ENCODE data around the gene ARHGAP25. TPM values are rescaled to one million over a fixed set of nuclear protein-coding genes. Genes with fewer than 3 reads are reported as not detected.

ARHGAP25 gene
- total RNA-seq, 3 donors from 2014 or later, result 3.1 to 8.8 (median 8.2) TPM

- Histone ChIP-seq H3K9me3 (no peaks in the 10 kb centered on the region), H3K4me3 (no peak overlapping the region), H3K36me3 (ENCODE audit: low read depth) (no peaks in the 10 kb centered on the region), H3K4me1 (ENCODE audit: low read depth) (no peaks in the 10 kb centered on the region)
- intact Hi-C loops (cut with DNase I, micrococcal nuclease), result loop anchor here in 1 of 2 donors (10.0 kb wide), 1 partner anchor 177 kb away; no protein-coding TSS in a partner anchor
- ATAC-seq (no peak), DNase-seq (peak in 1 of 3 donors; percentile 9)
- no peak for TF ChIP-seq CTCF (IDR thresholded peaks at IDR 0.05)
Observed at GRCh38 chr2:68747900-68748299, 13.3 kb downstream of the ARHGAP25 start.

GRCh38 chr2:68748568-68748967, 14.0 kb downstream of the ARHGAP25 start:
- DNase-seq (peak in 1 of 3 donors; percentile 1), ATAC-seq (no peak)
- no peak overlapping the region for H3K4me3 ChIP-seq
- intact Hi-C loops (cut with DNase I, micrococcal nuclease), result loop anchor here in 1 of 2 donors (10.0 kb wide), 1 partner anchor 176 kb away; no protein-coding TSS in a partner anchor
- H3K9me3 ChIP-seq, result no peaks in the 10 kb centered on the region
- H3K36me3 ChIP-seq (ENCODE audit: low read depth), result no peaks in the 10 kb centered on the region
- no peak for TF ChIP-seq CTCF (IDR thresholded peaks at IDR 0.05)
- no peaks in the 10 kb centered on the region for H3K4me1 ChIP-seq (ENCODE audit: low read depth)

- Histone ChIP-seq H3K4me3 (no peak overlapping the region), H3K9me3 (no peaks in the 10 kb centered on the region), H3K4me1 (ENCODE audit: low read depth) (no peaks in the 10 kb centered on the region), H3K36me3 (ENCODE audit: low read depth) (no peaks in the 10 kb centered on the region)
- ATAC-seq (no peak), DNase-seq (no peak)
- TF ChIP-seq CTCF (IDR thresholded peaks at IDR 0.05), result no peak
- intact Hi-C loops (cut with DNase I, micrococcal nuclease), result loop anchor here in 1 of 2 donors (10.0 kb wide), 1 partner anchor 175 kb away; no protein-coding TSS in a partner anchor
Observed at GRCh38 chr2:68749345-68749744, 14.7 kb downstream of the ARHGAP25 start.

GRCh38 chr2:68750592-68751396, 16.2 kb downstream of the ARHGAP25 start:
- DNase-seq, result peak in 1 of 3 donors; percentile 1

More at GRCh38 chr2:68750592-68751396, 16.2 kb downstream of the ARHGAP25 start:
- intact Hi-C loops (cut with DNase I, micrococcal nuclease), result loop anchor here (10.0 kb wide), 1 partner anchor 84 kb away; no protein-coding TSS in a partner anchor
- H3K36me3 ChIP-seq (ENCODE audit: low read depth), result no peaks in the 10 kb centered on the region
- no peak overlapping the region for H3K4me3 ChIP-seq
- peaks cover 9% of the 10 kb centered on the region for H3K4me1 ChIP-seq (ENCODE audit: low read depth)
- no peak for ATAC-seq
- no peaks in the 10 kb centered on the region for H3K9me3 ChIP-seq
- no peak for TF ChIP-seq CTCF (IDR thresholded peaks at IDR 0.05)

Data from mucosa of descending colon (tissue), 3 donors.